Endothelial cell of umbilical vein (primary cell): Measurements from ENCODE around the gene MTFMT. TPM values are rescaled to one million over a fixed set of nuclear protein-coding genes. Genes with fewer than 3 reads are reported as not detected.

Experiments
- BruUV-seq: library from RNA; stranded (reverse); fragments of 400-500 nt; replicated peaks from 2 replicates; lab custom pipeline; 2021; lab: Mats Ljungman, UMichigan
- CTCF ChIA-PET: fragments of 300-600, 350-600 bp; sonication (Branson Sonifier 250); formaldehyde crosslinking; loops from one replicate; lab custom pipeline; 2021; ENCODE audit warnings: antibody characterized with exemption, inconsistent platforms; lab: Charles Lee
- POLR2A ChIA-PET: fragments of 300-600, 350-600 bp; sonication (Branson Sonifier 250); formaldehyde crosslinking; loops from one replicate; lab custom pipeline; 2021; ENCODE audit warnings: antibody characterized with exemption, inconsistent platforms; lab: Charles Lee
- DNase-seq: peaks from one replicate; pipeline ENCODE4 v3.0.0-alpha.2; 2011; ENCODE audit warnings: low read depth, low spot score
- FAIRE-seq: peaks from 2 replicates; lab custom pipeline; 2011; peaks lifted over from hg19 to GRCh38; lab: Jason Lieb, UNC
- H2AFZ ChIP-seq: 2 replicates; pipeline ENCODE4 v1.6.0; 2012; ENCODE audit warnings: low read depth, low read length, control low read depth, inconsistent platforms
- H3K27ac ChIP-seq: 2 replicates; pipeline ENCODE4 v1.5.1; 2011; ENCODE audit warnings: low read depth, mild to moderate bottlenecking, control low read depth, low read length, moderate library complexity; ENCODE audit not compliant: insufficient read depth
- H3K27me3 ChIP-seq, 2 experiments: 2 replicates each; pipeline versions ENCODE4 v1.6.0 to v1.6.1; 2011; ENCODE audit warnings: low read length in 2 of 2, mixed read lengths in 1 of 2; ENCODE audit not compliant: control insufficient read depth in 2 of 2, insufficient read depth in 2 of 2
- H3K36me3 ChIP-seq, 2 experiments: 2 replicates in 1 of 2; 3 replicates in 1 of 2; pipeline ENCODE4 v1.5.1; 2011; ENCODE audit warnings: low read length in 2 of 2, mild to moderate bottlenecking in 1 of 2, moderate library complexity in 1 of 2; ENCODE audit not compliant: control insufficient read depth in 2 of 2, insufficient read depth in 2 of 2; ENCODE audit errors: extremely low read depth in 1 of 2
- H3K4me1 ChIP-seq: 3 replicates; pipeline ENCODE4 v1.5.1; 2011; ENCODE audit warnings: mild to moderate bottlenecking, low read length; ENCODE audit not compliant: control insufficient read depth, insufficient read depth; ENCODE audit errors: extremely low read depth
- H3K4me2 ChIP-seq: 2 replicates; pipeline ENCODE4 v1.6.1; 2011; ENCODE audit warnings: low read length, control low read depth, mixed read lengths; ENCODE audit not compliant: insufficient read depth
- H3K4me3 ChIP-seq, 3 experiments: fragments of 200-600 bp in 1 of 3; sonication (generic), shearing (Covaris generic) in 1 of 3; replicated peaks in 1 of 3; 2 replicates each; pipeline ENCODE4 v1.5.1; 2011 to 2016; ENCODE audit warnings: control low read depth in 3 of 3, low read length in 3 of 3, mild to moderate bottlenecking in 2 of 3, inconsistent platforms in 1 of 3, low read depth in 1 of 3, moderate library complexity in 1 of 3; ENCODE audit not compliant: insufficient read depth in 1 of 3
- H3K79me2 ChIP-seq: 2 replicates; pipeline ENCODE4 v1.6.0; 2012; ENCODE audit warnings: low read length, inconsistent platforms; ENCODE audit not compliant: control insufficient read depth, insufficient read depth
- H3K9ac ChIP-seq: replicated peaks from 2 replicates; pipeline ENCODE3; 2011; ENCODE audit warnings: low read length, control low read depth; ENCODE audit not compliant: insufficient read depth; ENCODE audit errors: extremely low read depth
- H3K9me1 ChIP-seq: replicated peaks from 3 replicates; pipeline ENCODE4 v1.6.0; 2011; ENCODE audit warnings: mild to moderate bottlenecking, low read length; ENCODE audit not compliant: control insufficient read depth, insufficient read depth; ENCODE audit errors: extremely low read depth
- H3K9me3 ChIP-seq: replicated peaks from 2 replicates; pipeline ENCODE4 v1.5.1; 2012; ENCODE audit warnings: low read length, inconsistent platforms; ENCODE audit not compliant: control insufficient read depth, insufficient read depth
- H4K20me1 ChIP-seq: replicated peaks from 2 replicates; pipeline ENCODE3; 2011; ENCODE audit warnings: mild to moderate bottlenecking, low read length; ENCODE audit not compliant: control insufficient read depth, insufficient read depth; ENCODE audit errors: extremely low read depth
- EZH2 ChIP-seq: IDR thresholded peaks from 2 replicates; pipeline ENCODE4 v1.6.1; 2012; ENCODE audit warnings: borderline replicate concordance, low read depth, mild to moderate bottlenecking, moderate library complexity, low read length, inconsistent platforms; ENCODE audit not compliant: severe bottlenecking
- FOS ChIP-seq: IDR thresholded peaks from 2 replicates; pipeline ENCODE4 v1.6.1; 2011; ENCODE audit warnings: mild to moderate bottlenecking, low read length, moderate library complexity, borderline replicate concordance; ENCODE audit not compliant: insufficient read depth
- GATA2 ChIP-seq: IDR thresholded peaks from 2 replicates; pipeline ENCODE4 v1.7.0; 2011; ENCODE audit warnings: low read depth, mild to moderate bottlenecking, moderate library complexity, mixed read lengths, low read length; ENCODE audit not compliant: insufficient read length, insufficient read depth
- JUN ChIP-seq: IDR thresholded peaks from 2 replicates; pipeline ENCODE4 v1.6.1; 2011; ENCODE audit warnings: borderline replicate concordance, low read depth; ENCODE audit not compliant: insufficient read length, insufficient read depth
- MYC ChIP-seq: IDR thresholded peaks from one replicate; pipeline ENCODE4 v1.6.1; 2011; ENCODE audit warnings: mild to moderate bottlenecking, low read depth, low read length
- POLR2A ChIP-seq: IDR thresholded peaks from 2 replicates; pipeline ENCODE4 v1.6.1; 2012; ENCODE audit warnings: low read depth, mild to moderate bottlenecking, control low read depth, low read length
- POLR2AphosphoS5 ChIP-seq: IDR thresholded peaks from 2 replicates; pipeline ENCODE4 v1.6.1; 2012; ENCODE audit warnings: low read depth, mild to moderate bottlenecking, control low read depth, low read length, moderate library complexity; ENCODE audit not compliant: insufficient read depth
- dilution Hi-C: fragments of 300-500 bp; cut with MboI; formaldehyde crosslinking; loops from one replicate; pipeline ENCODE4 v1.15.0; 2019; ENCODE audit warnings: low sequenced_read_pairs; ENCODE audit not compliant: extremely low pct_ligation_motif_present
- intact Hi-C: fragments of 100-400 bp; cut with micrococcal nuclease; formaldehyde crosslinking; loops from one replicate; pipeline ENCODE4 v1.10.0; 2022
- polyA plus RNA-seq, 4 experiments: library from polyadenylated mRNA; depleted of rRNA in 3 of 4; stranded (reverse) in 3 of 4; unstranded in 1 of 4; fragments of >200 nt; gene quantifications; 2 replicates each; pipeline versions ENCODE4 v1.2.1 to v1.2.3, GENCODE V29; 2011 to 2012; ENCODE audit warnings: missing spikeins in 1 of 4
- total RNA-seq: library from RNA; stranded (reverse); gene quantifications from 2 replicates; pipeline ENCODE4 v1.2.3, GENCODE V29; 2021
- TF ChIP-seq, protein P1 (sequence below), 2 donors: IDR thresholded peaks; 1 replicate in 1 of 2; 2 replicates in 1 of 2; pipeline ENCODE4 v1.5.1; 2011; ENCODE audit warnings: low read length in 2 of 2, mild to moderate bottlenecking in 2 of 2, moderate library complexity in 2 of 2, control low read depth in 1 of 2, inconsistent platforms in 1 of 2, low read depth in 1 of 2; ENCODE audit not compliant: insufficient read depth in 1 of 2; ENCODE audit errors: extremely low read depth in 1 of 2
- TF ChIP-seq, protein P2 (sequence below): IDR thresholded peaks from 2 replicates; pipeline ENCODE4 v1.6.1; 2011; ENCODE audit not compliant: insufficient read depth, insufficient read length

MTFMT gene
- total and polyA plus RNA-seq, 2 donors (not counting 3 experiments of a cell fraction or from before 2014, with no cell fraction given), result 7.5 to 20.4 TPM

DNA sequence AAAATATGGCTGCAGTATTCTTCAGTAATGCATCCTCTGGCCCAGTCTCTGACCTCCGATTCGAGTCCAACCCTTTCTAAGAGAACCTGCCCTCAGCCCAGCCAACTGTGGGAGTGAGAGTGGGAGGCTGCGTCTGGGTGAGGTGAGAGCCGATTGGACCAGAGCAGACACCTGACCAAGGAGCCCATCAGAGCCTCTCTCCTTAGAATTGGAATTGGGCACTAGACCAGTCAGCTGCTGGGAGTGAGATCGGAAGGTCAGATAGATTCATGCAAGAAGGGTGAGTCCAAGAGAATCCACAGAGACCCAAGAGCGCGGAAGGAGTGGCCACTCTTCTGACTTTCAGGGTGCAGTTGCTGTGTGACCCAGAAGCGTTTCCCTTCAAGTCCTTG, 28.1 kb upstream of the MTFMT start:
- Histone ChIP-seq H3K9ac (no peak overlapping the region), H3K9me1 (no peaks in the 10 kb centered on the region), H3K27me3 (no peaks in the 10 kb centered on the region), H3K4me3 (no peak overlapping the region), H3K9me3 (no peaks in the 10 kb centered on the region), H3K4me2 (no peak overlapping the region), H3K36me3 (no peaks in the 10 kb centered on the region), H3K27ac (no peak overlapping the region), H2AFZ (no peak overlapping the region), H4K20me1 (no peaks in the 10 kb centered on the region), H3K79me2 (no peaks in the 10 kb centered on the region), H3K4me1 (no peaks in the 10 kb centered on the region)
- ChIA-PET POLR2A (no interaction called here), CTCF (interaction anchor here (1.3 kb wide), 1 partner anchor 44 kb away, joined by 4 read pairs; no protein-coding TSS in a partner anchor)
- DNase-seq (no peak), FAIRE-seq (no peak)
- dilution Hi-C loops, result no loop called here
- TF ChIP-seq JUN (no peak), FOS (no peak), POLR2A (no peak), GATA2 (no peak), POLR2AphosphoS5 (no peak), MYC (no peak), EZH2 (no peak)
- TF ChIP-seq, protein P1, sequence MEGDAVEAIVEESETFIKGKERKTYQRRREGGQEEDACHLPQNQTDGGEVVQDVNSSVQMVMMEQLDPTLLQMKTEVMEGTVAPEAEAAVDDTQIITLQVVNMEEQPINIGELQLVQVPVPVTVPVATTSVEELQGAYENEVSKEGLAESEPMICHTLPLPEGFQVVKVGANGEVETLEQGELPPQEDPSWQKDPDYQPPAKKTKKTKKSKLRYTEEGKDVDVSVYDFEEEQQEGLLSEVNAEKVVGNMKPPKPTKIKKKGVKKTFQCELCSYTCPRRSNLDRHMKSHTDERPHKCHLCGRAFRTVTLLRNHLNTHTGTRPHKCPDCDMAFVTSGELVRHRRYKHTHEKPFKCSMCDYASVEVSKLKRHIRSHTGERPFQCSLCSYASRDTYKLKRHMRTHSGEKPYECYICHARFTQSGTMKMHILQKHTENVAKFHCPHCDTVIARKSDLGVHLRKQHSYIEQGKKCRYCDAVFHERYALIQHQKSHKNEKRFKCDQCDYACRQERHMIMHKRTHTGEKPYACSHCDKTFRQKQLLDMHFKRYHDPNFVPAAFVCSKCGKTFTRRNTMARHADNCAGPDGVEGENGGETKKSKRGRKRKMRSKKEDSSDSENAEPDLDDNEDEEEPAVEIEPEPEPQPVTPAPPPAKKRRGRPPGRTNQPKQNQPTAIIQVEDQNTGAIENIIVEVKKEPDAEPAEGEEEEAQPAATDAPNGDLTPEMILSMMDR (IDR thresholded peaks at IDR 0.05; ENCODE audit: extremely low read depth in 1 of 2, insufficient read depth in 1 of 2, low read depth in 1 of 2, low read length in 2 of 2), result no peak
- TF ChIP-seq, protein P2, sequence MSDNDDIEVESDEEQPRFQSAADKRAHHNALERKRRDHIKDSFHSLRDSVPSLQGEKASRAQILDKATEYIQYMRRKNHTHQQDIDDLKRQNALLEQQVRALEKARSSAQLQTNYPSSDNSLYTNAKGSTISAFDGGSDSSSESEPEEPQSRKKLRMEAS, result no peak
- BruUV-seq, result no TSS peak
- intact Hi-C loops, result no loop called here
